ENCODE data around the gene IYD. TPM values are rescaled to one million over a fixed set of nuclear protein-coding genes. Genes with fewer than 3 reads are reported as not detected.

IYD gene
- total RNA-seq, 1 experiment from 2014 or later = not detected

DNA sequence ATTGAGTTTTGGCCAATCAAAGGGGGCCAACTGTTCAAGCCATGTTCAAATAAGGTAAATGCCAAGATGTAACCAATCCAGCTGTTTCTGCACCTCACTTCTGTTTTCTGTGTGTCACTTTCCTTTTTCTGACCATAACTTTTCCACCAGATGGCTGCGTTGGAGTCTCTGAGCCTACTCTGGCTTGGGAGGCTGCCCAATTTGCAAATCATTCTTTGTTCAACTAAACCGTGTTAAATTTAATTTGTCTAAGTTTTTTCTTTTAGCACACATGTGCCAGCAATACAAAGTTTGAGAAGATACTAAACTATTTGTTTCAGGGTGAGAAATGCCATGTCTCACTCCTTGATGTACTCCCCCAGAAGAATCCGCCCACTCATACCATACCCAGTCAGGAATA lies 52.1 kb downstream of the IYD start:
- Histone ChIP-seq H3K27ac (ENCODE audit: insufficient read length, low read depth, low read length) (no peak overlapping the region), H2BK20ac (ENCODE audit: low read depth, low read length, poor library complexity, severe bottlenecking) (no peak overlapping the region), H2AFZ (ENCODE audit: low read length) (no peak overlapping the region), H2BK12ac (ENCODE audit: insufficient read length, low read depth, low read length) (no peak overlapping the region), H3K4me1 (ENCODE audit: insufficient read depth, low read length) (no peaks in the 10 kb centered on the region), H2BK15ac (ENCODE audit: low read depth, low read length) (no peak overlapping the region), H3T11ph (ENCODE audit: low read length) (no peak overlapping the region), H4K5ac (ENCODE audit: insufficient read length, low read depth, low read length) (no peak overlapping the region), H3K9ac (ENCODE audit: extremely low read depth, insufficient read length, low read length) (no peak overlapping the region), H3K23me2 (ENCODE audit: insufficient read length, low read depth, low read length, poor library complexity, severe bottlenecking) (no peaks in the 10 kb centered on the region), H3K14ac (ENCODE audit: insufficient read depth, low read length) (no peak overlapping the region), H3K23ac (ENCODE audit: insufficient read length, low read depth, low read length) (no peak overlapping the region), H2BK5ac (ENCODE audit: insufficient read length, low read length) (no peak overlapping the region), H3K27me3 (ENCODE audit: insufficient read depth, low read length) (no peaks in the 10 kb centered on the region), H3K79me1 (ENCODE audit: insufficient read depth, low read depth, low read length, poor library complexity, severe bottlenecking) (no peaks in the 10 kb centered on the region), H3K9me3 (ENCODE audit: control insufficient read depth, low read depth, low read length) (no peaks in the 10 kb centered on the region), H2AK5ac (ENCODE audit: insufficient read length, low read length) (no peak overlapping the region), H3K79me2 (ENCODE audit: insufficient read depth, low read length) (no peaks in the 10 kb centered on the region), H2BK120ac (ENCODE audit: low read depth, low read length, poor library complexity, severe bottlenecking) (no peak overlapping the region), H3K4me2 (ENCODE audit: insufficient read depth, insufficient read length, low read length) (no peak overlapping the region), H4K91ac (ENCODE audit: insufficient read length, low read depth, low read length) (no peak overlapping the region), H3K4ac (ENCODE audit: low read depth, low read length) (no peak overlapping the region), H3K18ac (ENCODE audit: insufficient read length, low read depth, low read length) (no peak overlapping the region), H3K56ac (ENCODE audit: insufficient read length, low read depth, low read length) (no peak overlapping the region), H4K20me1 (ENCODE audit: control insufficient read depth, insufficient read depth, insufficient read length) (no peaks in the 10 kb centered on the region), H4K8ac (replicated peaks; ENCODE audit: insufficient read length, low read depth, low read length) (no peak overlapping the region)
- Mint-ChIP-seq H3K27ac (no peak overlapping the region), H3K4me3 (no peak overlapping the region), H3K9me3 (peaks cover 3 to 5% of the 10 kb centered on the region in 2 experiments; a peak in 2 of 5 replicates), H3K36me3 (ENCODE audit: insufficient read depth in 1 of 3, low read depth in 3 of 3) (peaks cover 0 to 4% (median 3%) of the 10 kb centered on the region in 3 experiments; a peak in 2 of 7 replicates), H3K4me1 (peaks cover 5 to 9% of the 10 kb centered on the region in 2 experiments; a peak in 3 of 4 replicates), H3K27me3 (ENCODE audit: low read depth) (peaks cover 10% of the 10 kb centered on the region)
- TF ChIP-seq, protein P1, sequence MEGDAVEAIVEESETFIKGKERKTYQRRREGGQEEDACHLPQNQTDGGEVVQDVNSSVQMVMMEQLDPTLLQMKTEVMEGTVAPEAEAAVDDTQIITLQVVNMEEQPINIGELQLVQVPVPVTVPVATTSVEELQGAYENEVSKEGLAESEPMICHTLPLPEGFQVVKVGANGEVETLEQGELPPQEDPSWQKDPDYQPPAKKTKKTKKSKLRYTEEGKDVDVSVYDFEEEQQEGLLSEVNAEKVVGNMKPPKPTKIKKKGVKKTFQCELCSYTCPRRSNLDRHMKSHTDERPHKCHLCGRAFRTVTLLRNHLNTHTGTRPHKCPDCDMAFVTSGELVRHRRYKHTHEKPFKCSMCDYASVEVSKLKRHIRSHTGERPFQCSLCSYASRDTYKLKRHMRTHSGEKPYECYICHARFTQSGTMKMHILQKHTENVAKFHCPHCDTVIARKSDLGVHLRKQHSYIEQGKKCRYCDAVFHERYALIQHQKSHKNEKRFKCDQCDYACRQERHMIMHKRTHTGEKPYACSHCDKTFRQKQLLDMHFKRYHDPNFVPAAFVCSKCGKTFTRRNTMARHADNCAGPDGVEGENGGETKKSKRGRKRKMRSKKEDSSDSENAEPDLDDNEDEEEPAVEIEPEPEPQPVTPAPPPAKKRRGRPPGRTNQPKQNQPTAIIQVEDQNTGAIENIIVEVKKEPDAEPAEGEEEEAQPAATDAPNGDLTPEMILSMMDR (conservative IDR thresholded peaks at IDR 0.05) = no peak
- DNase-seq = no peak
- WGBS (ENCODE audit: extremely low coverage, insufficient read length, low lambda C conversion rate) = no CpG with 5 or more reads among the region's 3 CpGs
